ENCODE measurements around the gene SYT13.

The SYT13 gene

GRCh38 chr11:45300715-45301114 lies 14.6 kb upstream of the SYT13 start:
- Histone ChIP-seq H3K36me3 (ENCODE audit: insufficient read depth, low read length) (no peaks in the 10 kb centered on the region), H3K9ac (ENCODE audit: low read depth, low read length) (no peak overlapping the region), H3K4me2 (ENCODE audit: insufficient read depth, low read length) (no peak overlapping the region), H3K4me3 (ENCODE audit: low read depth in 1 of 2, low read length in 2 of 2) (no peak overlapping the region), H3K27ac (ENCODE audit: low read length) (no peak overlapping the region), H3K79me2 (ENCODE audit: insufficient read depth, low read length) (no peaks in the 10 kb centered on the region), H3K9me3 (ENCODE audit: insufficient read depth, low read length, severe bottlenecking) (no peaks in the 10 kb centered on the region), H4K20me1 (ENCODE audit: insufficient read depth, low read length) (0 out of 2 replicates have a peak, but pooled peaks cover 2% of the 10 kb centered on the region), H3K27me3 (ENCODE audit: insufficient read depth, low read length, poor library complexity) (peaks cover 5% of the 10 kb centered on the region), H3K4me1 (ENCODE audit: insufficient read depth, low read length) (no peaks in the 10 kb centered on the region), H2AFZ (ENCODE audit: low read depth, low read length) (no peak overlapping the region)
- no peak for DNase-seq
- no peak for ATAC-seq (ENCODE audit: insufficient read depth, low read depth)
- TF ChIP-seq EZH2 (IDR thresholded peaks at IDR 0.05; ENCODE audit: borderline replicate concordance, low read depth, low read length, severe bottlenecking) (no peak), CTCF (IDR thresholded peaks at IDR 0.05; ENCODE audit: borderline replicate concordance, extremely low read depth, low read length, poor library complexity, severe bottlenecking) (no peak)

DNA sequence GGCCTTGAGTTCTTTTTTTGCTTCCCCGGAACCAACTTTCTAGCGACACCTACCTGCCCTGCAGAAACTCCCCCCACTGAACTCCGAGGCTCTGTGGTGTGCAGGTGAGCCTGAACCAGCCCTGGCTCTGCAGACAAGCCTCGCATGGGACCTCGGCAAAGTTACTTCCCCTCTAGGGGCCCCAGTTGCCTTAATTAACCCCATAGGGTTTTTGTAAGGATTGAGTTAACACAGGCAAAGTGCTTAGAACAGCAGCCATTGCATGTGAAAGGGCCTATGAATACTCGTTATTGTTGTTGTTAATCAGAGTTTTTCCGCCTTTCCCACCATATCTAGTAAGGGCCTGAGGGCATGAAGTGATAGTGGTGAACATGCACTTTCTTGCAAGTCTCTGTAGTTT lies 12.6 kb upstream of the SYT13 start:
- H2AFZ ChIP-seq (ENCODE audit: low read depth, low read length), result no peak overlapping the region
- H3K27me3 ChIP-seq (ENCODE audit: insufficient read depth, low read length, poor library complexity), result no peaks in the 10 kb centered on the region
- H3K79me2 ChIP-seq (ENCODE audit: insufficient read depth, low read length), result no peaks in the 10 kb centered on the region
- TF ChIP-seq EZH2 (IDR thresholded peaks at IDR 0.05; ENCODE audit: borderline replicate concordance, low read depth, low read length, severe bottlenecking), result no peak
- TF ChIP-seq CTCF (IDR thresholded peaks at IDR 0.05; ENCODE audit: borderline replicate concordance, extremely low read depth, low read length, poor library complexity, severe bottlenecking), result no peak
- H4K20me1 ChIP-seq (ENCODE audit: insufficient read depth, low read length), result no peaks in the 10 kb centered on the region
- ATAC-seq (ENCODE audit: insufficient read depth, low read depth) (no peak), DNase-seq (no peak)
- no peaks in the 10 kb centered on the region for H3K4me1 ChIP-seq (ENCODE audit: insufficient read depth, low read length)
- no peaks in the 10 kb centered on the region for H3K9me3 ChIP-seq (ENCODE audit: insufficient read depth, low read length, severe bottlenecking)
- H3K9ac ChIP-seq (ENCODE audit: low read depth, low read length), result no peak overlapping the region
- no peak overlapping the region for H3K27ac ChIP-seq (ENCODE audit: low read length)
- no peak overlapping the region for H3K4me3 ChIP-seq (ENCODE audit: low read depth in 1 of 2, low read length in 2 of 2)
- no peak overlapping the region for H3K4me2 ChIP-seq (ENCODE audit: insufficient read depth, low read length)
- H3K36me3 ChIP-seq (ENCODE audit: insufficient read depth, low read length), result no peaks in the 10 kb centered on the region

- Histone ChIP-seq H3K36me3 (ENCODE audit: insufficient read depth, low read length) (no peaks in the 10 kb centered on the region), H3K79me2 (ENCODE audit: insufficient read depth, low read length) (no peaks in the 10 kb centered on the region), H3K27me3 (ENCODE audit: insufficient read depth, low read length, poor library complexity) (peaks cover 4% of the 10 kb centered on the region), H3K9me3 (ENCODE audit: insufficient read depth, low read length, severe bottlenecking) (no peaks in the 10 kb centered on the region), H4K20me1 (ENCODE audit: insufficient read depth, low read length) (no peaks in the 10 kb centered on the region), H3K27ac (ENCODE audit: low read length) (no peak overlapping the region), H3K9ac (ENCODE audit: low read depth, low read length) (no peak overlapping the region), H3K4me2 (ENCODE audit: insufficient read depth, low read length) (no peak overlapping the region), H3K4me3 (ENCODE audit: low read depth in 1 of 2, low read length in 2 of 2) (no peak overlapping the region), H3K4me1 (ENCODE audit: insufficient read depth, low read length) (no peaks in the 10 kb centered on the region), H2AFZ (ENCODE audit: low read depth, low read length) (no peak overlapping the region)
- TF ChIP-seq CTCF (IDR thresholded peaks at IDR 0.05; ENCODE audit: borderline replicate concordance, extremely low read depth, low read length, poor library complexity, severe bottlenecking) (no peak), EZH2 (IDR thresholded peaks at IDR 0.05; ENCODE audit: borderline replicate concordance, low read depth, low read length, severe bottlenecking) (no peak)
- DNase-seq (no peak), ATAC-seq (ENCODE audit: insufficient read depth, low read depth) (no peak)
These were observed 9.9 kb upstream of the SYT13 start for GRCh38 chr11:45296075-45296474.

GRCh38 chr11:45294499-45294898 lies 8.4 kb upstream of the SYT13 start:
- no peak for TF ChIP-seq CTCF (IDR thresholded peaks at IDR 0.05; ENCODE audit: borderline replicate concordance, extremely low read depth, low read length, poor library complexity, severe bottlenecking)
- TF ChIP-seq EZH2 (IDR thresholded peaks at IDR 0.05; ENCODE audit: borderline replicate concordance, low read depth, low read length, severe bottlenecking), result no peak
- ATAC-seq (ENCODE audit: insufficient read depth, low read depth), result no peak

More at GRCh38 chr11:45294499-45294898, 8.4 kb upstream of the SYT13 start:
- H4K20me1 ChIP-seq (ENCODE audit: insufficient read depth, low read length), result no peaks in the 10 kb centered on the region
- H3K27me3 ChIP-seq (ENCODE audit: insufficient read depth, low read length, poor library complexity), result peaks cover 13% of the 10 kb centered on the region
- H2AFZ ChIP-seq (ENCODE audit: low read depth, low read length), result no peak overlapping the region
- no peaks in the 10 kb centered on the region for H3K9me3 ChIP-seq (ENCODE audit: insufficient read depth, low read length, severe bottlenecking)
- no peaks in the 10 kb centered on the region for H3K36me3 ChIP-seq (ENCODE audit: insufficient read depth, low read length)
- no peaks in the 10 kb centered on the region for H3K79me2 ChIP-seq (ENCODE audit: insufficient read depth, low read length)
- no peak for DNase-seq
- no peaks in the 10 kb centered on the region for H3K4me1 ChIP-seq (ENCODE audit: insufficient read depth, low read length)
- H3K27ac ChIP-seq (ENCODE audit: low read length), result no peak overlapping the region
- H3K4me3 ChIP-seq (ENCODE audit: low read depth in 1 of 2, low read length in 2 of 2), result no peak overlapping the region
- no peak overlapping the region for H3K4me2 ChIP-seq (ENCODE audit: insufficient read depth, low read length)
- no peak overlapping the region for H3K9ac ChIP-seq (ENCODE audit: low read depth, low read length)

All from DND-41 (cell line).